HL-60/S4 (cell line): Measurements from ENCODE around the gene KANK2.
"Not testable (repeated sequence)": the region's sequence is repeated elsewhere in the genome, so short reads cannot be mapped to it uniquely, and the experiment has no call there.

Experiments
- in situ Hi-C: fragments of 300-500 bp; cut with MboI; formaldehyde crosslinking; loops from 2 replicates; pipeline ENCODE4 v1.14.3; 2022; ENCODE audit warnings: low sequenced_read_pairs

Gene KANK2

GRCh38 chr19:11148001-11148400 lies 49.3 kb downstream of the KANK2 start:
- in situ Hi-C loops, result no loop called here

- in situ Hi-C loops, result no loop called here
Observed at GRCh38 chr19:11145536-11145924, 51.8 kb downstream of the KANK2 start.

GRCh38 chr19:11142528-11143171 lies 54.7 kb downstream of the KANK2 start:
- in situ Hi-C loops, result no loop called here

- in situ Hi-C loops, result no loop called here
Observed at GRCh38 chr19:11141937-11142527, 55.3 kb downstream of the KANK2 start.

- in situ Hi-C loops, result no loop called here
Observed at GRCh38 chr19:11140896-11141295, 56.4 kb downstream of the KANK2 start.

GRCh38 chr19:11140023-11140538 lies 57.3 kb downstream of the KANK2 start:
- in situ Hi-C loops, result not testable (repeated sequence)

GRCh38 chr19:11138601-11139300 lies 58.6 kb downstream of the KANK2 start:
- in situ Hi-C loops, result no loop called here

- in situ Hi-C loops, result no loop called here
Observed at GRCh38 chr19:11137542-11138384, 59.6 kb downstream of the KANK2 start.

- in situ Hi-C loops, result no loop called here
Observed at GRCh38 chr19:11136400-11137101, 60.8 kb downstream of the KANK2 start.

GRCh38 chr19:11131471-11131870 lies 65.9 kb downstream of the KANK2 start:
- in situ Hi-C loops, result loop anchor here (5.0 kb wide), 1 partner anchor 71 kb away; no protein-coding TSS in a partner anchor

GRCh38 chr19:11130824-11131455 lies 66.4 kb downstream of the KANK2 start:
- in situ Hi-C loops, result loop anchor here (5.0 kb wide), 1 partner anchor 71 kb away; no protein-coding TSS in a partner anchor

GRCh38 chr19:11127905-11128304 lies 69.4 kb downstream of the KANK2 start:
- in situ Hi-C loops, result no loop called here

- in situ Hi-C loops, result no loop called here
Observed at GRCh38 chr19:11125994-11126685, 71.2 kb downstream of the KANK2 start.

GRCh38 chr19:11124157-11124556 lies 73.2 kb downstream of the KANK2 start:
- in situ Hi-C loops, result loop anchor here (25.0 kb wide), 1 partner anchor 962 kb away; no protein-coding TSS in a partner anchor

- in situ Hi-C loops, result loop anchor here (25.0 kb wide), 1 partner anchor 961 kb away; no protein-coding TSS in a partner anchor
Observed at GRCh38 chr19:11123114-11123513, 74.2 kb downstream of the KANK2 start.

- in situ Hi-C loops, result loop anchor here (25.0 kb wide), 1 partner anchor 960 kb away; no protein-coding TSS in a partner anchor
Observed at GRCh38 chr19:11121963-11122362, 75.4 kb downstream of the KANK2 start.

- in situ Hi-C loops, result loop anchor here (25.0 kb wide), 1 partner anchor 954 kb away; no protein-coding TSS in a partner anchor
Observed at GRCh38 chr19:11116507-11116906, 80.8 kb downstream of the KANK2 start.

- in situ Hi-C loops, result loop anchor here (25.0 kb wide), 1 partner anchor 954 kb away; no protein-coding TSS in a partner anchor
Observed at GRCh38 chr19:11115895-11116446, 81.4 kb downstream of the KANK2 start.
